Inferior parietal cortex (tissue), 1 donor: ENCODE measurements around the gene PKDCC.

ENCODE experiments used
- DNase-seq: peaks from one replicate; pipeline ENCODE4 v3.0.0-alpha.2; 2016; ENCODE audit errors: extremely low spot score

The PKDCC gene

GRCh38 chr2:42049221-42050009, 1.6 kb downstream of the PKDCC start:
- DNase-seq: no peak

GRCh38 chr2:42050010-42050702, 2.3 kb downstream of the PKDCC start:
- DNase-seq: no peak

GRCh38 chr2:42050703-42051542, 3.1 kb downstream of the PKDCC start:
- no peak for DNase-seq

GRCh38 chr2:42051543-42052235, 3.9 kb downstream of the PKDCC start:
- no peak for DNase-seq

- DNase-seq: no peak
Observed at GRCh38 chr2:42052702-42053481, 5.1 kb downstream of the PKDCC start.

- no peak for DNase-seq
Observed at GRCh38 chr2:42053482-42053790, 5.6 kb downstream of the PKDCC start.

- no peak for DNase-seq
Observed at GRCh38 chr2:42053791-42054701, 6.2 kb downstream of the PKDCC start.

- DNase-seq: no peak
Observed at GRCh38 chr2:42054714-42055430, 7.1 kb downstream of the PKDCC start.

GRCh38 chr2:42055573-42056514, 8.0 kb downstream of the PKDCC start:
- no peak for DNase-seq

GRCh38 chr2:42057159-42057901, 9.5 kb downstream of the PKDCC start:
- DNase-seq: no peak

- no peak for DNase-seq
Observed at GRCh38 chr2:42057902-42058450, 10.2 kb downstream of the PKDCC start.

GRCh38 chr2:42059261-42059898, 11.6 kb downstream of the PKDCC start:
- DNase-seq: no peak

- DNase-seq: no peak
Observed at GRCh38 chr2:42060028-42060427, 12.2 kb downstream of the PKDCC start.

- no peak for DNase-seq
Observed at GRCh38 chr2:42060718-42061619, 13.1 kb downstream of the PKDCC start.

- DNase-seq: no peak
Observed at GRCh38 chr2:42061839-42062238, 14.0 kb downstream of the PKDCC start.
